GM18870 (cell line): Measurements from ENCODE around the gene TMPRSS11A.

Source experiments
- ATAC-seq: cut with Tn5 transposase; IDR thresholded peaks from one replicate; pipeline ENCODE4 v1.9.1; 2021; ENCODE audit warnings: moderate library complexity; ENCODE audit not compliant: unreplicated experiment

Gene TMPRSS11A

DNA sequence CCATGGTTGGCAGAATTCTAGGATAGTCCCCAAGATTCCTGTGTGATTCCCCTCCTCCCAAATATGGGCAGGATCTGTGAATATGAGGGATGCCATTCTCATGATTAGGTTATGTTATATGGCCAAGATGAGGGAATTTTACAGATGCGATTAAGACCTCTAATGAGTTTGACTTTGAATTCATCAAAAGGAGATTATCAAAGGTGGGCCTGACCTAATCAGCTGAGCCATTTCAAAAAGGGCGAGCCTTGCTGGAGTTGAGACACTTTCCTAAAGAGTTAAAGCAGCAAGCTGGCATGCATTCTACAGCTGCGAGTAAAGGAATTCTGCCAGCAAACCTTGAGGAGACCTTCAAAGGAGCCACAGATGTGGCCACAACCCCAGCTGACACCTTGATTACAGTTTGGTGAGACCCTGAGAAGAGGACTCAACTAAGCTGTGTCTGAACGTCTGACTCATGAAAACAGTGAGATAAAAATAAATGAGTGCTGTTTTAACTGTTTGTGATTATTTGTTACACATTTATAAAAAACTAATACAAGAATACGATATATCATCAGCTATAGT lies 47.8 kb downstream of the TMPRSS11A start:
- ATAC-seq: no peak

DNA sequence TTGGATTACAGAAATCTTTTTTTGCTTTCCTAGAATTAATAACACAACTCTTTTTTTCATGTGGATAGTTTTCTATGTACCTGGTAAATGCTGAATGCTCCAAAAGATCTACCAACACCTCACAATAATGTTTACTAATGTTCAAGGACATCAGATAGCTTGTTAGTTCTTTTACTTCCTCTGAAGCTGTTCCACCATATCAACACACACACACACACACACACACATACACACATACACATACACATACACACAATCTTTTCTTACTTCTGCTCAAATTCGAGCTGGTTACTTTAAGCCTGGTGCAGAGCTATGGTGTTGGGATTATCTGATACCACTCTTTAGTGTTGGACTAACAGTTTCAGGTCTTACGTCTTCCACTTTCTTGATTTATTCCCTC lies 51.2 kb downstream of the TMPRSS11A start:
- ATAC-seq: no peak

DNA sequence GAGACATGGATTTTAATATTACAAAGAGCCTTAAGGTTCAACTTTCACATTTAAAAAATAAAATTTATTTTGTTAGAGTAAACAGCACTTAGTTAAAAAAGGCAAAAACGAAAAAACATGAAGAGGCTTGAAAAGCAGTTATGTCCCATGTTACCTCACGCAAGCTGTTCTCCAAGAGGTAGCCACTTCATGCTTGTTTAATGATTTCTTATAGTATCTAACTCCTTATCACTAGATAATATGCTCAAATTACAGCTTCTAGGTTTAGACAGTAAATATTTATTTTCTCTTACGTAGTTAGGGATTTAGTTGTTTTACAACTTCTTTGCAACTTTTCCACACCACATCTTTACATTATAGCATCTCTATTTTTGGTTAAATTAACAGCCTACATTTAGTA lies 51.7 kb downstream of the TMPRSS11A start:
- no peak for ATAC-seq

DNA sequence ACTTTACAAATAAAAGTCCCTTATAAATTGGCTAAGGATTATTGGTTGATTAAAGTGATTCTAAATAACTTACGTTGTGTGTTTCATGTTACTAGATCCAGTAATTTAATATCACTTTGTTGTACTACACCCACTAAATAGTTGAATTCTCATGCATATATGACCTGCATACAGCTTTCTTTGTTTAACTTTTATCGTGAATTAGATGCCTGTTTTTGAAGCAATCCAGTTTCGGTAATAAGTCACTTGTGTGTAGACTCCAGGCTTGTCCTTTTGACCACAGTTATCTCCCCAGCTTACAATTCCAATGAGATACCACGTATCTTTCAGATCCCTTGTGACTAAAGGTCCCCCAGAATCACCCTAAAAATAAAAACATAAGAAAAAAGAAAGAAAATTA lies 52.2 kb downstream of the TMPRSS11A start:
- ATAC-seq: no peak

DNA sequence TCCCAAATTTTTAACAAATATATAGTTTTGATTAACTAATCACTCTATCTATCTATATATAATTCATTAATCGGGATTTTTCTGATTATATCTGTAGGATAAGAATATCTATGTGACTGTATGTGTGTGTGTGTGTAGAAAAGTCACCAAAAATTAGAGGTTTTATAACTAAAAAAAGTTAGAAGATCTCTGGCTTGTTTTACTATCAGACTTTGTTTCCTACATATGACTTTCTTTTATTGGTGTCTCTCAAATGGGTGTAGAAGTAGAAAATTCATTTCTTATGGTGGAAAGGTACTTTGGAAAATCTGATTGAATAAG lies 52.7 kb downstream of the TMPRSS11A start:
- no peak for ATAC-seq

DNA sequence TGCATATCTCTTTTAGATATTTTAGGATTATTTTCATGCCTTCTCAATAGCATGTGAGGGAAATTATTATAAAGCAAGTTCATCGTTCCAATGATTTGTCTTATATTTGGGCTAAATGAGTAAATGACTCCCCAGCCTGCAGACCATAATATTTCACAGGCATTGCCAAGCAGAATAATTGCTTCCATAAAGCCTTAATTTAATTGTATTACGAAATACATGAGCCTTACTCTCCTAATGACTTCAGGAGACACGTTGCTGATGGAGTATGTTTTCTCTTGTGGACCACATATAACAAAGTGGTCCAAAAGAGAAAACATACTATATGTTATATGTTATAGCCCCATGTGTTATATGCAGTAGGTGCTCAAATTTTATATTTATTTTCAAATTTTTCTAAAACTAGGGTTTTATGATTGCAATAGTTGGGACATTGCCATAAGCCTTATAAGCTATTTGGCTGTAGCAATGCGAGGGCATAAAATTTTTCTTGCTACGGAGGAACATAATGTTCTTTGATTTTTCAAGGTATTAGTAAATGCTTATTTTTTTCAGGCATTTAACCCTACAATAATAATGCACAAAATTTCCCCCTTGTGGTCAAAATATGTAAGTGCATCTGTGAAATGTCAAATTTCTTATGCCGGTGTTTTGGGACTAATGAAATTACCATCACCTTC lies 53.2 kb downstream of the TMPRSS11A start:
- no peak for ATAC-seq

DNA sequence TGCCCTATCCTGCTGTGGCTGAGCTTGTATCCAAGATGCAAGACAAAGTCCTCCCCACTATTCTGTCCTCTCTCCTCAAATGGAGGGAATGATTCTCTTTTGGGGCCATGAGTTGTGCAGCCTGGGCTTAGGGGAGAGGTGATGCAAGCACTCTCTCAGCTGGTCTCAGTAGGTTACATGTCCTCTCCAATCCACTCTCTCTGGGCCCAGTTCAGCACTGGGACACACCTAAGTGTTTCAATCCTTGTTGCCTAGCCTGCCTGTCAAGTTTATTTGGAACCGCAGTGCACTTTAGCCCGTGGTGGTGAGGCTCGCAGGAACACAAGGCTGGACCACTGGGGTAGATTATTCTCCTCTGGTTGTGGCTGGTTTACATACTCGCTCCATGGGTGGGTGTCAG lies 55.6 kb downstream of the TMPRSS11A start:
- no peak for ATAC-seq

DNA sequence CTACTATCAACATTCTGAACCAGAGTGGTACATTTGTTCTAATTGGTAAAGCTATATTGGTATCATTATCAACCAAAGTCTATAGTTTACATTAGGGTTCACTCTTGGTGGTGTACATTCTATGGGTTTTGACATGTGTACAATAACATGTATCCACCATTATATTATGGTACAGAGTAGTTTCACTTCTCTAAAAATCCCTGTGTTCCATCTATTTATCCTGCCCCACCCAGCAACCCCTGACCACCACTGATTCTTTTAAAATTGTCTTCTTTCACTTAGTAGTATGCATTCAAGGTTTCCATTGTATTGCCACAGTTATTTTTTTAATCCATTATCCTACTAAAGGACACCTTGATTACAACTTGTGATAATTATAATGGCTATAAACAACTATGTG lies 64.2 kb downstream of the TMPRSS11A start:
- ATAC-seq: no peak

DNA sequence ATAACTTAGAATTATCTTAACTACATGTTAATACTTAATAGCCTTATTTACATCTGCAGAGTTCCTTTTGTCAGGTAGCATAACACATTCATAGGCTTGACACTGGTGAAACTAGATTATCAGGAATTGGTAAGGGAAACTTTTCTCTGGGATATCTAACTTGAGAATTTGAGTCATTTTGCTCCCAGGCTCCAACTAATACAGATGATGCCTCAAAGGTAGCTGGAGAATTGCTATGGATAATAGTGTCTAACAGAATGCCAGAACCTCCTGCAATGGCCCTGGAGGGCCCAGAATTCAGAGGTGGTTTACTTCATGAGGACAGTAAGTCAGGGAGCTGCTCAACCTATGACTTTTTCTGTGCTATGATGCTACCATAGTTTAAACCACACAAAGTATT lies 65.6 kb downstream of the TMPRSS11A start:
- no peak for ATAC-seq

DNA sequence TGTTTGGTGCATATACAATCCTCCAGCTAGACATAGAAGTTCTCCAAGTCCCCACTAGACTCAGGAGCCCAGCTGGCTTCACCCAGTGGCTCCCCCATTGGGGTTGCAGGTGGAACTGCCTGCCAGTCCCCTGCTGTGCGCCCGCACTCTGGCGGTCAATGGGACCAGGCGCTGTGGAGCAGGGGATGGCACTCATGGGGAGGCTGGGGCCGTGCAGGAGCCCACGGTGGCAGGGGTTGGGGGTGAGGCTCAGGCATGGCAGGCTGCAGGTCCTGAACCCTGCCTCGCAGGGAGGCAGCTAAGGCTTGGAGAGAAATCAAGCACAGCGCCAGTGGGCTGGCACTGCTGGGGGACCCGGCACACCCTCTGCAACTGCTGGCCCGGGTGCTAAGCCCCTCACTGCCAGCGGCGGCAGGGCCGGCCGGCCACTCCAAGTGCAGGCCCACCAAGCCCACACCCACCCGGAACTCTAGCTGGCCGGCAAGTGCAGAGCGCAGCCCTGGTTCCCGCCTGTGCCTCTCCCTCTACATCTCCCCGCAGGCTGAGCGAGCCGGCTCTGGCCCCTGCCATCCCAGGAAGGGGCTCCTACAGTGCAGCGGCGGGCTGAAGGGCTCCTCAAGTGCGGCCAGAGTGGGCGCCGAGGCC lies 66.8 kb downstream of the TMPRSS11A start:
- no peak for ATAC-seq

DNA sequence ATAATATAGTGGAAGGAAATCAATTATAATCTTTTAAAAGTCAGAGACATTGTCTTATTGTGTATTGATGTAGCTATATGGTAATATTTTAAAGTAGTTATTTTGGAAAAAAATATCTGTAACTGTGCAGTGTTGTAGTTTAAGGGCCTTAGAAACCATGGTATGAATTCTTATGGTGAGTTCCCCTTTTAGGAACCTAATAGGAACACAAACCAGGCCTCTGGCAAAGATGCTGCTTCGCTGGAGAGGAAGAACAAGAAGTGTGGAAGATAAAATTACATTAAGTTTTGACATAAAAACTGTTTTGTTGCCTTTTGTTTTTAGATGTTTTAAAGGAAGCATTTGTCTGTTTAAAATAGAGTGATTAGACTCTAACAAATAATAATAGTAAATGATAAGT lies 68.6 kb downstream of the TMPRSS11A start:
- ATAC-seq: no peak

DNA sequence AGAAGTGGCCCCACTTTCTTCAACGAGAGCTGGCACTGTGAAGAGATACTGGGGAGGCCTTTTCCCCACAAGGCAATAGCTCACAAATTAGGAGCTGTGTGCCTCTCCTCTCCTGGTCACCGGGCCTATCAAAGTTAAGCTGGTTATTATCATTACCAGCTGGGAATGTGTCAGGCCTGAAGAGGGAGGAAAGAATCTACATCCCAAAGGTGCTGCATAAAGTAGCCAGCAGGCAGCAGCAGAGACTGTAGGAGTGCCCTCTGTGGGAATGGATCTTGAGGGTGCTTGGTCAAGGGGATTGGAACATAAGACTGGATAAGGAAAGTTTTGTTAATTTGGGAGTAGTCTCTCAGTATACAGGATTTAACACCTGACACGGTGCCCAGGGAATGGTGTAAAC lies 70.4 kb downstream of the TMPRSS11A start:
- ATAC-seq: no peak

DNA sequence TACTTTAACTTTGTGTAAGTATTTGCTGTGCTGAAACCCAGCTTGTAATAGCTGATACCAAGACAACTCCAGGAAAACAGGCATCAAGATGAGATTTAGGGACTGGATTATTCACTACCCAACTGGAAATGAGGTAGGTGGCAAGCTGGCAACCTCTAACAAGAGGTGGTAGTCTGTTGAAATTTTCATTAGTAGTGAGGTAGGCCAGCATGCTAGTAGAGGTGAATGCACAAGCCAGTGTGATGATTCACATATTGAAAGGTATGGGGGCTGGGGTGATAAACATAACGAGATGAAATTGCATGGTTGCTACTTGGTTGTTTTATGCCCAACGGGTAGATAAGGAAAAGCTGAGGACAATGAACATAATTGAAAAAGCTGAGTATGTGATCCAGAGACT lies 71.0 kb downstream of the TMPRSS11A start:
- no peak for ATAC-seq

DNA sequence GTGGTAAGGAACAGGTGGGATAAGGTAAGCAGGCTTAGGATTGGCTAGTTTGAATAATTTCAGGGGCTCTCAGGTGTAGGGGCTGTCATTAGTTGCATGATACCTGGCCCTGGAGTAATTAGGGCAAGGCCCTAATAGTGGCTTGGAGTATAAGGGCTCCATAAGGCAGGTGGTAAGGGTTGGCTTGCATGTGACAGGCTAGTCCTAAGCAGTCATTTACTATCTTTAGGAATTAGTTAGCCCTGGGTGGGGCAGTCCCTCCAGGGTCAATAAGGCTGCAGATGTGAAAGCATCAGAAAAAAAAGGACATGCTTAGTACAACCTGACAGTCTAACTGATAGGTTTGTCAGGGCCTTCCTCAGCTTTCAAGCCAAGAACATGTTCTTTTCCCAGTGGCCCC lies 71.6 kb downstream of the TMPRSS11A start:
- no peak for ATAC-seq

DNA sequence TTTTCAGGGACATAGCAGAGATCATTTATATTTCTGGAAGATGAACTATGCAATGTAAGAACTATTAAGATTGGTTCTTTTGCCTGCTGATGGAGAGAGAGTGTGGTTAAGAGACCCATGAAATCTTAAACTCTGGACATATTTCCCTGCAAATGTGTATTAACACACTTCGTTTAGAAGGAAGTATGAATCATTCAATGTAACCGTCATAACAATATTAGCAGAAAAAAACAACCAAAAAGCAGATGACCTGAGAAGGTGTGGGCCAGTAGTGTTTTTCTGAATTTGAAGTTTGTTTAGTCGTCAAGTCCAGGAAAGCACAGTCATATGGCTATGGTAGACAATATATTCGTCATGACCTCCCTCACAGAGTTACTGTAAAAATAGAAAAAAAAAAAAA lies 77.0 kb downstream of the TMPRSS11A start:
- no peak for ATAC-seq

DNA sequence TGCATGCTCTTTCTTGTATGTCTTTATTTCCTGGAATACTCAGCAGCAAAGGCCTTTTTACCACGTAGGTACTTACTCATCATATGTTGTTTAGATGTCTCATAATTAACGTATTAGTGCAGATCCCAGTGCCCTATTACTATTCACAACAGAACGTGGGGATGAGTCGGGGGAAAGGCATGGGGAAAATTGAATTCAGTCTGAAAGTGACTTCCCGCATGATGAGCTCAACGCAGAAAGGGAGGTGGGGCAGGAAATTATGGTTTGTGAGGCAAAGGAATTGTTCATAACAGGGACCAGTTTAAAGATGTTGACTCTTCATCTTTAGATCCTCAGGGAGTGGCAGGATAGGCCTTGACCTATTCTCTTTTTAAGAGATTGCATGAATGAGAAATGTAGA lies 77.5 kb downstream of the TMPRSS11A start:
- no peak for ATAC-seq

DNA sequence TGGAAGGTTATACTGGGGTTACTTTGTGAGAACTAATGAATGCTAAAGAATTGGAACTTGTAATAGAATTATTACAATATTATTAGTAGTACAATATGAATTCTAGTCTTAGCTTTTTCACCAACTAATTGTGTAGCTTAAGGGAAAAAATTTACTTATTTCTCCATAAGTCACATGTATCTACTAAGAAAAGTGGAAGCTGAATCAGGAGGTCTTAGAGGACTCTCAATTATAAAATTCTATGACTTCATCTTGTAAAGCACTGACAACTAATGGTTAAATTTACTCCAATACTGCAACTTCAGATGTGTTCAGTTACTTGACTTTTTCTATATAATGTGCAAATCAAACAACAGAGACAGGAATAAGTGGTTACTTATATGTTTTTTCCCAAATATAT lies 78.6 kb downstream of the TMPRSS11A start:
- no peak for ATAC-seq

DNA sequence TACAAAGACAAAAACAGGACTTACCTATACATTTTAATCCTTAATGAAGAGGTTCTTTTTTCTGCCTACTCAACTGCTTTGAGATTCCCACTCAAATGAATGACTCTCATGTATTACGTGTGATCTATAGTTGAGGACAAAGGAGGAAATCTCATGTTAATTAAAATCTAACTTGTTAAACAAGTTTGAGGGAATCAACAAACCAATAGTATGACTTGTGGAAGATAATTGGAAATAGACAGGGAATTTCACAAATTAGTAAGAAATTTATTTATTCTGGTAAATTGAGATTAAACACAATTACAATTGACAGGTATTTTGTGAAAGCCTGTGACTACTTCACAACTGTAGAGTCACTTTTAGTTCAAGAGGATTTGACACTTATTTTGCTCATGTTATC lies 79.4 kb downstream of the TMPRSS11A start, which contains the start of gene TMPRSS11D:
Gene TMPRSS11D, minus strand, starts transcription at position 101 of the 400 bp plus-strand sequence. Its CDS starts 69 bp downstream, at position 32.
- no peak for ATAC-seq

DNA sequence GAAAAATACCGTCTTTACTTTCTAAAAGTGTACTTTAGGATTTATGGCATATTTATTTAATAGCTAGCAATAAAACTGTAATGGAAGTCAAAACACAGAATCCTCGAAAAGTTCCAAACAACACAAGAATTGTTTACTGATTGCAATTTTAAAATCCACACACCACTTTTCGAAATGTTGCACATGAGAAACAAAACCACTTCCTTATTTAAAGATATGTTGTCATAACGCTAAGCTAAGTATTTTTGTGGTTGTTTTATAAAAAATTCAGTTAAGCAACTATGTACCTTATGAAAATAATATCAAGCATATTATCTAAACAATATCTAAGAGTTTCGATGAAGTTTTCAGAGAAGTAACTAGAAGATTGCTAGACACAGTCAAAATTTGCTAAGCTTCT lies 79.8 kb downstream of the TMPRSS11A start:
- ATAC-seq: no peak

DNA sequence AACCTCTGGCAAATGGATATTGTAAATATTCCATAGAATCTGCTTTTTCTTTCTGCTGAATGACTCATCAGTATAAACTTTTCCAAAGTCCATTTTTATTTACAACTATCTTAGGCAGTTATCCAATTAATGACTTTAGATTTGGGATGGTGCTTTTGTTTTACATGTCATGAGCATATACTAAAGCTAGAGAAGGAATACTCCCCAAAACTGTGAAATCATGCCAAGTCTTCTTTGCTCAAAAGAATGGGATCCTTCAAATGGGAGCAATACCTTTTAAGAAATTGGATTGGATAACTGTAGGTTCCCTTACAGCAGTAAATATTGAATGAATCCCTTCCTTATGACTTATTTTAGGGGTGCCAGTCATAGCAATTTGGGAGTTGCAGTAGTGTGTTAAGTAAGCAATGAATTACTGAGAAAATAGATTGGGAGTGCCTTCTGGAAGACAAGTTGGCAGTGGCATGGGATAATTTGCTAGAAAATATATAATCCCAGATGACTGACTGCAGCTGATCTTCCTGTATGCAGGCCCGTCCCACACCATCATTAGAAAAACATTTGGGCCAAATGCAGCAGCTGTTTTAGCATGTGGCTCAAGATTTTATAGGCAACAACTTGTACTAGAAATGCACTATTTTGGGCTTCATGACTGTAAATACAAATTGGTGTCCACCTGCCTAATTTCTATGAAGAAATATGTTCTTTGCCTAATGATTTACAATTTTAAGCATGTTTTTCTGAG lies 82.3 kb downstream of the TMPRSS11A start:
- ATAC-seq: no peak

DNA sequence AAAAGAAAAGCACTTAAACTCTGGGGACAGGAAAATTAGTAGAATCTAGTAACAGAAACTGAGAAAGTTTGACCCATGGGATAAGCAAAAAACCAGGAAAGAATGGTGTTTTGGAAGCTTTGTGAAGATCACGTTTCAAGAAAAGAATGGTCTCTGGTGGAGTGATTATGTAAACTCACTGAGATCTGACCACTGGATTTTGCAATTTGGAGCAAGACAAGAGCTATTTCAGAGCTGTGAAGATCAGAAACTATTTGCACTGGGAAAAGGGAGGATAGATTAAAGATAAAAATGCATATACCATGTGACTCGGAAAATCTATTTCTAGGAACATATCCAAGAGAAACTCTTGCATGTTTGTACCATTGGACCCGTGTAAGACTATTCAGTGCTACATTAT lies 83.8 kb downstream of the TMPRSS11A start:
- no peak for ATAC-seq

DNA sequence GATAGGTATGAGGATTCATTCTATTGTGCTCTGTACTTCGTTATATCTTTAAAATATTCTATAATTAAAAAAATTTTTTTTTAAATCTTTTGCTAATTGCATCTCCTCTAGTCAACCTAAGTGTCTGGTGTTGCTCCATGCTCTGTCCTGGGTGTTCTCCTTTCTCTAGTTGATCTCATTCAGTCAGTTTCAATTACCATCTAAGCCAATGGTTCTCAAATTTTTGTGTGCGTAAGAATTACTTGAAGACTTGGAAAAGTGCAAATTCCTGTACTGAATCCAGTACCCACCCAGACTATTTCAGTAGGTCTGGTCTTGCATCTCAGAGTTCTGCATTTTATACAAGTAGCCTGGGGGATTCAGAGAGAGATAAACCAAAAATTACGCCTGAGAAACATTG lies 86.2 kb downstream of the TMPRSS11A start:
- ATAC-seq: no peak
